ENCODE data around the gene MIGA1. TPM values are rescaled to one million over a fixed set of nuclear protein-coding genes. Genes with fewer than 3 reads are reported as not detected.

The MIGA1 gene
- total and polyA plus RNA-seq, 12 donors = 2.4 to 24.2 (median 16.8) TPM

DNA sequence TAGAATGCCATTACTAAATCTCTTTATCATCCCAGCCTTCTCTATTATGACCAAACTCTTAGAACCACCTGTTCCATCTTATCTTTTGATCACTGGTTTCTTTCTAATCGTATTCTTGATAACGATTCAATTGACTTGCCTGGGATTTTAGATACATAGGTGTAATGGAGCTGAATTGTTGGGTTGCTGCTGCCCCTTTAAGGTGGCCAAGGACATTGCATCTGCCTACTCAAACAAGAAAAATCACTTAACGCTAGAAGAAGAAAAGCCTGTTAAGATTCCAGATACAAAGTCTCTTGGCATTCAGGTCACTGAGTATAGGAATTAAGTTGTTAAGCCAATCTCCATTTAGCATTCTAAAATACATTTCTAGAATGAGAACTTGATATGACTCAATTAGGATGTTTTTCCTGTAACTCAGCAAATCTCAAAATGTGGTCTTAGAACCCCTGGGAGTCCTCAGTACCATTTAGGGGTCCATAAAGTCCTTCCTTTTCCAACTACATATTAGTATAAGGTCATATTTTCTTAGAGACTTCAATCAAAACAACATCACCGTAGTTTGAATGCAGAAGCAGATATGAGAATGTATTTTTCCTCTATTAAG is 121.3 kb downstream of the MIGA1 start:
- Histone ChIP-seq H3K27me3 (no peaks in the 10 kb centered on the region), H3K4me3 (peak overlapping the region in 1 of 4 donors; percentile 27), H3K27ac (peak overlapping the region in 3 of 5 donors; percentile 11 to 67 (median 56)), H3K36me3 (replicated peaks in 1 of 2) (no peaks in the 10 kb centered on the region), H3K4me1 (replicated peaks in 1 of 2) (peaks cover 15 to 17% of the 10 kb centered on the region in 2 donors), H3K9me3 (replicated peaks in 1 of 3) (no peaks in the 10 kb centered on the region)
- DNase-seq = peak in 3 of 7 donors; percentile 27 to 38 (median 32)
- intact Hi-C loops (cut with DNase I) = no loop called here
- WGBS, 4 donors = 10 to 18% (median 13%) methylated on average over 4 of the region's 4 CpGs
- TF ChIP-seq POLR2A (IDR thresholded peaks at IDR 0.05) = no peak
- TF ChIP-seq, protein P1, sequence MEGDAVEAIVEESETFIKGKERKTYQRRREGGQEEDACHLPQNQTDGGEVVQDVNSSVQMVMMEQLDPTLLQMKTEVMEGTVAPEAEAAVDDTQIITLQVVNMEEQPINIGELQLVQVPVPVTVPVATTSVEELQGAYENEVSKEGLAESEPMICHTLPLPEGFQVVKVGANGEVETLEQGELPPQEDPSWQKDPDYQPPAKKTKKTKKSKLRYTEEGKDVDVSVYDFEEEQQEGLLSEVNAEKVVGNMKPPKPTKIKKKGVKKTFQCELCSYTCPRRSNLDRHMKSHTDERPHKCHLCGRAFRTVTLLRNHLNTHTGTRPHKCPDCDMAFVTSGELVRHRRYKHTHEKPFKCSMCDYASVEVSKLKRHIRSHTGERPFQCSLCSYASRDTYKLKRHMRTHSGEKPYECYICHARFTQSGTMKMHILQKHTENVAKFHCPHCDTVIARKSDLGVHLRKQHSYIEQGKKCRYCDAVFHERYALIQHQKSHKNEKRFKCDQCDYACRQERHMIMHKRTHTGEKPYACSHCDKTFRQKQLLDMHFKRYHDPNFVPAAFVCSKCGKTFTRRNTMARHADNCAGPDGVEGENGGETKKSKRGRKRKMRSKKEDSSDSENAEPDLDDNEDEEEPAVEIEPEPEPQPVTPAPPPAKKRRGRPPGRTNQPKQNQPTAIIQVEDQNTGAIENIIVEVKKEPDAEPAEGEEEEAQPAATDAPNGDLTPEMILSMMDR (IDR thresholded peaks at IDR 0.05) = peak; percentile 29 to 58 (median 44)

GRCh38 chr1:77905603-77906002 is 126.2 kb downstream of the MIGA1 start:
- WGBS, 4 donors = 83 to 96% (median 91%) methylated on average over 1 of the region's 1 CpG
- TF ChIP-seq, protein P1 (IDR thresholded peaks at IDR 0.05) = no peak
- no peak for TF ChIP-seq POLR2A (IDR thresholded peaks at IDR 0.05)
- H3K36me3 ChIP-seq (replicated peaks in 1 of 2) = no peaks in the 10 kb centered on the region
- no peaks in the 10 kb centered on the region for H3K27me3 ChIP-seq
- no peak overlapping the region for H3K27ac ChIP-seq
- peaks cover 14 to 15% of the 10 kb centered on the region in 2 donors for H3K4me1 ChIP-seq (replicated peaks in 1 of 2)
- intact Hi-C loops (cut with DNase I) = no loop called here
- H3K9me3 ChIP-seq (replicated peaks in 1 of 3) = no peaks in the 10 kb centered on the region
- H3K4me3 ChIP-seq = no peak overlapping the region
- DNase-seq = no peak

GRCh38 chr1:77906019-77906545 is 126.6 kb downstream of the MIGA1 start:
- H3K9me3 ChIP-seq (replicated peaks in 1 of 3) = no peaks in the 10 kb centered on the region
- TF ChIP-seq POLR2A (IDR thresholded peaks at IDR 0.05) = no peak
- TF ChIP-seq, protein P1 (IDR thresholded peaks at IDR 0.05) = no peak
- H3K4me1 ChIP-seq (replicated peaks in 1 of 2) = peaks cover 10% of the 10 kb centered on the region in 2 donors
- H3K36me3 ChIP-seq (replicated peaks in 1 of 2) = no peaks in the 10 kb centered on the region
- DNase-seq = no peak
- 80 to 92% (median 85%) methylated on average over 2 of the region's 2 CpGs for WGBS, 4 donors
- H3K27me3 ChIP-seq = no peaks in the 10 kb centered on the region
- intact Hi-C loops (cut with DNase I) = no loop called here
- H3K4me3 ChIP-seq = no peak overlapping the region
- no peak overlapping the region for H3K27ac ChIP-seq

DNA sequence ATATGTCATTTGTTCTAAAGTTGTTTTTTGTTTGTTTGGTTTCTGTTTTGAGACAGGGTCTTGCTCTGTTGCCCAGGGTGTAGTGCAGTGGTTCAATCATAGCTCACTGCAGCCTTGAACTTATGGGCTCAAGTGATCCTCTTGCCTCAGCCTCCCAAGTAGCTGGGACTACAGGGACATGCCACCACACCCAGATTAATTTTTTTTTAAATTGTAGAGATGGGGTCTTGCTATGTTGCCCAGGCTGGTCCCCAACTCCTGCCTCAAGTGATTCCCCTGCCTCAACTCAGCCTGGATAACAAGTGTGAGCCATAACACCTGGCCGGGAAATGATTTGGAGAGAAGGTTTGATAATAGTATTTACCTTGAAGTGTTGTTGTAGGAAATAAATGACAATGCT is 127.2 kb downstream of the MIGA1 start:
- 90 to 100% (median 94%) methylated on average over 1 of the region's 1 CpG for WGBS, 4 donors
- no peaks in the 10 kb centered on the region for H3K27me3 ChIP-seq
- H3K4me1 ChIP-seq (replicated peaks in 1 of 2) = peaks cover 7 to 10% of the 10 kb centered on the region in 2 donors
- no peak overlapping the region for H3K27ac ChIP-seq
- no peak for DNase-seq
- no peaks in the 10 kb centered on the region for H3K9me3 ChIP-seq (replicated peaks in 1 of 3)
- H3K36me3 ChIP-seq (replicated peaks in 1 of 2) = no peaks in the 10 kb centered on the region
- no peak overlapping the region for H3K4me3 ChIP-seq
- no peak for TF ChIP-seq POLR2A (IDR thresholded peaks at IDR 0.05)
- TF ChIP-seq, protein P1 (IDR thresholded peaks at IDR 0.05) = no peak
- intact Hi-C loops (cut with DNase I) = no loop called here
